ENCODE results near the gene DAPK1.

DAPK1 gene

DNA sequence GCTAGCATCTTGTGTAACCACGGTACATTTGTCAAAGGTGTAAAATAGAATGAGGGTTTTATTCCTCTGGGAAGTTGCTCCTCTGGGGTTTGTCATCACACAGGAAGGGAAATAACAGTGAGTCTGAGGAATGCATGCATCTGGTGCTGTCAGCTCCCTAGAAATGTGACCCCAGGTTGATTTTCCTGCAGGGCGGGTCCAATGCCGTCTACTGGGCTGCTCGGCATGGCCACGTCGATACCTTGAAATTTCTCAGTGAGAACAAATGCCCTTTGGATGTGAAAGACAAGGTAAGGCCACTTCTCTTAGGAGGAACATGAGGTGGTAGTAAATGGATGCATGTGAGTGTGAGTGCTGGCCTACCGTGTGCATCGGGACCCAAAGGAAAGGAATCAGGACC lies 149.4 kb downstream of the DAPK1 start:
- no peak for DNase-seq (ENCODE audit: low read depth)

DNA sequence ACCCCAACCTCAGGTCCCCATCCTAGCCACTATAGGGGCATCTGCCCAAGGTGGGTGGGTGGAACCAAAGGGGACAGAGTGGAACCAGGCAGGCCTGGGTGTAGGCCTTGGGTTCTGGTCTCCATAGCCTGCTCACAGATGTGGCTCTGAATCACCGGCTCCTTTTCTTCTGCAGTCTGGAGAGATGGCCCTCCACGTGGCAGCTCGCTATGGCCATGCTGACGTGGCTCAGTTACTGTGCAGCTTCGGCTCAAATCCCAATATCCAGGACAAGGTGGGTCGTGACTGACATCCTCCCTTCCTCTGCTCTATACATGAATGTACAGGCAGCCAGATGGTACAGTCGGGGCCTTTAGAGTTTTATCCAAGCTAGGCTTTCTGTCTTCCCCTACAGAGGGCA lies 150.9 kb downstream of the DAPK1 start:
- no peak for DNase-seq (ENCODE audit: low read depth)

DNA sequence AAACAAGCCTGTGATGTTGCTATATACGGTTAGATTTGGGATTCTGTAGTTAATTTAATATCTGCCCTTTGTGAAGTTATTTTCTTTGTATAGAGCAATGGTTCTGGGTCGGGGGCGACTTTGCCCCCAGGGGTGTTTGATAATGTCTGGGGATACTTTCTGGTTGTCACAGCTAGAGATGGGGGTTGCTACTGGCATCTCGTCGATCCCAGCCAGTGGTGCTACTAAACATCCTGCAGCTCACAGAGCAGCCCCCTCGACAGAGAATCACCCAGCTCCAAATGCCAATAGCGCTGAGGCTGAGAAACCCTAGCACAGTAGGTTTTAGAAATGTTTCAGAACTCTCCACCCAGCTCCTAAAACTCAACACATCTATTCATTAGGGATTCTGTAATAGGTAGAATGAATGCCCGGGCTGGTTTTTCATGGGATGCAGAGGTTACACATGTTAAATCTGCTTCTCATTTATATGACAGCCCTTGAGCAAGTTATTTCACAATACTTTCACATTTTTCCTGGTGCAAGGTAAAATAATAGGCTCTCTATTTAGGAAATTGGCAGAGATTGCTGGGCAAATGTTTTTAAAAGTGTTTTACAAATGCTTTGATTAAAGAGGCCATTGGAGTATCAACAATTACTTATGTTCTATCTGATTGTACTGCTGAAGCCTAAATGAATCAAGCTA lies 153.1 kb downstream of the DAPK1 start:
- DNase-seq (ENCODE audit: low read depth): no peak

DNA sequence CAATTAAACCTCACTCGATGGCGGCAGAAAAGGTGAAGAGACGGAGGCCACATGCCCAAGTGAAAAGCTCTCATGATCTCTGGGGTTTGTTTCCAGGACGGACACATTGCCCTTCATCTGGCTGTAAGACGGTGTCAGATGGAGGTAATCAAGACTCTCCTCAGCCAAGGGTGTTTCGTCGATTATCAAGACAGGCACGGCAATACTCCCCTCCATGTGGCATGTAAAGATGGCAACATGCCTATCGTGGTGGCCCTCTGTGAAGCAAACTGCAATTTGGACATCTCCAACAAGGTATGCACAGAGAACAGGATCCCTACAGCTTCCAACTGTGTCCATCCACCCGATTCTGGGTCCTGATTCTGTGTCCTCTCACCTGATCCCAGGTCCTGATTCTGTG lies 153.8 kb downstream of the DAPK1 start:
- DNase-seq (ENCODE audit: low read depth): no peak

DNA sequence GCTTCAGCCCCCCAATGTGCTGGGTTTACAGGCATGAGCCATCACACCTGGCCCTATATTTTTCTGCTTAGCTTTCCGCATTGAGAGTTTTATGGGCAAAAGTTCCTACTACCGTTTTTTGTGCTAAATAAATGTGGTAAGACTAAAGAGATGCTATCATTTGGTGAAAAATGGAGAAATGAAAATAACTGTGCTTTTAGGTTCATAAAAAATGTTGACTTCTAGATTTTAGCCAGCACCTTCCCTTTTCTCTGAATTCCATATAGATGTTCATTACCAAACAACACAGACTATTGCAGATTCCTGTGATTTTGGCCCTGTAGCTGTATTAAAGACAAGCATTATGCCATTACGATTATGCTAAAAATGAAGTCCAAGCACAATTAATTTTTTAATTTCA lies 156.3 kb downstream of the DAPK1 start:
- no peak for DNase-seq (ENCODE audit: low read depth)

DNA sequence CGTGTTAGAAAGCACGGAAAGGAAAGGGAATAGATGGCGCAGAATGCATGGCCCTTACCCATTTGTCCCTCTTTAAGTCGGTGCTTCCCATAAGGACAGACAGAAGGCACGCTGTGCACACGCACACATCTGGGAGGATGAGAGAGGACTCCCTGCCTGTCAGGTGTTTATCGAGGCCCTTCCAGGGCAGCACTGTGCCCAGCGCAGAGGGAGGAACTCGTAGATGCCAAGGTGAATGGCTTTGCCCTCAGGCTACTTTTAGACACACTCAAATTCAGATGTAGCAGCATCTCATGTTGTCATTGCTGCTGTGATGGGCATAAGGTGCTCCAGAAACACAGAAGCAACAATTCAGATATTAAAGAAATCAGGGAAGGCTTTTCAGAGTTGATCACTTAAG lies 158.1 kb downstream of the DAPK1 start:
- no peak for DNase-seq (ENCODE audit: low read depth)

DNA sequence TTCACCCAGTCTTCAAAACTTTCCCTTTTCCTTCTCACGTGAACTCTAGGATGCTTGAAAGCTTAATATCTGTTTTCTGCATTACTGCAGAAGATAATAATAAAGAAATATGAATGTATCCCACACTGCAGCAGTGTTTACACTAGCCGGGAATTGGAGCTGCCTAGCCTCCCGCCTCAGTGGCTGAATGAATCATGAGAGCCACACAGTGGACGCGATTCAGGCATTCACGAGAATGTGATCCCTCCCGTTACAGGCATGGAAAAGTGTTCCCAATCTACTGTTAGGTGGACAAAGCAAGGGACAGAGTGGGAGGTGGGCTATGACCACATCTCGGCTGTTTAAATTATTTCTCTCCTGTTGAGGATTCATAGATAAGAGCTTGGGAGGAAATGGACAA lies 158.8 kb downstream of the DAPK1 start:
- no peak for DNase-seq (ENCODE audit: low read depth)

DNA sequence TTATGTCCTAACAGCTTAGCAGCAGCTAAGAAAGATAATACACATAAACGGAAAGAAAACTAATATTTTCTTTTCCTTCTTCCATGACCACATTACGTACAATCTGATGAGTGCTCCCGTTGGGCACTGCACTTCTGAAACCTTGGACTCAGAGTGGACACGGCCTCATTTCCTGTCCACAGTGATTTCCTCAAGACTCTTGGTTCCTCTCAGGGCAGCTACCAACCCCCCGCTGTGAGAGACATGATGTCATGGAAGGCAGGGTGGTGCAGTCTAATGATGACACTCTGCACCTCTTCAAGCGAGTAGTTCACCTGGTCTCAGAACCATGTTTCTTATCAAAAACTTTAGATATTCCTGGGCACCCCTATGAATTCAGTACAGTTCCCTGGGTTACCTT lies 159.5 kb downstream of the DAPK1 start:
- no peak for DNase-seq (ENCODE audit: low read depth)

DNA sequence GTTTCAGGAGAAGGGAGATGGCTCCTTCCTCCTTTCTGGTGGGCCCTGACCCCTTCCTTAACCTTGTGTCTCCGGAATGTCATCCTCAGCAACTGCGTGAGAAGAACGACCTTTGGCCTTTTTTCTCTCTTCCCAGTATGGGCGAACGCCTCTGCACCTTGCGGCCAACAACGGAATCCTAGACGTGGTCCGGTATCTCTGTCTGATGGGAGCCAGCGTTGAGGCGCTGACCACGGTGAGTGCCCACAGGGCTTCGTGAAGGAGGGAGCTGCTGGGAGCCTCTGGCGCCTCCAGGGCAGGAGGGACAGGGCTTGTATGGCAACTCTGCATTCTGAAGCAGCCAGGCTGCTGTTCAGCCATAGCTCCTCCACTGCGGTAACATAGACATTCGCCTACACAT lies 160.2 kb downstream of the DAPK1 start:
- no peak for DNase-seq (ENCODE audit: low read depth)

DNA sequence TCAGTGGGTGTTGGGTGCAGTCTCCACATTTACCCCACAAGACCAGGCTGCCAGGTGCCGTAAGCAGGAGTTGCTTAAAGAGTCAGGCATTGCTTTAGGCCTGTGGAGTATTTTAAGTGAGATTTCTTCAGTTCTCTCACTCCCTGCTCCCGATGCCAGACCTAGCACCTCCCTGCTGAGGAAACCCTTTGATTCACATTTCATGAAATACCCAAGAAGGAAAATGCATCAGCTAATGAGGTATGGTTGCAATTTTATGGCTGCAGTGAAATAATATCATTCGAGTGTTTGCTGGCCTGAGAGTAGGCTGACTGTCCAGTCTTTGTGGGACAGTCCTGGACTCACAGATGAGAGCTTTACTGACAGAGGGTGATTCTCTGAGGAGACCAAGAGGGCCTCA lies 160.8 kb downstream of the DAPK1 start:
- DNase-seq (ENCODE audit: low read depth): no peak

DNA sequence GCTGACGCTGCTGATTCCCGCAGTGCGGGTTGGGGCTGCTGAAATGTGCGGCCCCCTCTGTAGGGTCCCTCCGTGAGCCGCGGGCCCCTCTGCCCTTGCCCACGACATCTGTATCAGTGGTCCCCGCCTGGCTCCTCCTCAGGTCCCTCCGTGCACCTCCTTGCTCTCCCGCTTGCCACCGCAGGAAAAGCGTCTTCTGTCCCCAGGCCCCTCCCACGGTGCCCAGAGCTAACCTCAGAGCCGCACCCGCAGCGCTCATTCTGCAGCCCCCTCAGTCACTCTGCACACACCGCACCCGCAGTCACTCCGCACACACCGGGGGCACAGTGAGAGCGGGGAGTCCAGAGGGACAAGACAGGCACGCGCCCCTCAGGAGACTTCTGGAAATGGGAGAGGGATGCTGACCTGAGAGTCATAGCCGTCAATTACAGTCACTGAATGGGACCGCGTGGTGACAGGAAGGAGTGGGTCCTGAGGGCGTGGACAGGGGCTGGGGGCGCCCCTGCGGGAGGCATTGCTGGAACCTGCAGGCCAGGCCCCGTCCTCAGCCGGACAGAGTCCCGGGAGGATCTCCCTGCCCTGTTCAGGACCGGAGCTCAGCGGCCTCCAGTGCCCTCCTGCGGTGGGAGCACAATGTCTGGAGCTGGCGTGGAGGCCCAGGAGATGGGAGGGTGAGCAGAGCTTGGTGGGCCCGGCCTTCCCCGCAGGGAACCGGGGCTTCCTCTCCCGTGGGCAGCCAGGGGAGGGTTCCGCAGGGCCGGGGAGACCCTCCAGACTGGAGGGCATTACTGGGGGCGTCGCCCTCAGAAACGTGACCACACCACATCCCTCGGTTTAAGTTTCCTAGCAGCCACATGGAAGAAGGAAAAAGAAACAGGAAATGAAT lies 162.1 kb downstream of the DAPK1 start:
- no peak for DNase-seq (ENCODE audit: low read depth)

DNA sequence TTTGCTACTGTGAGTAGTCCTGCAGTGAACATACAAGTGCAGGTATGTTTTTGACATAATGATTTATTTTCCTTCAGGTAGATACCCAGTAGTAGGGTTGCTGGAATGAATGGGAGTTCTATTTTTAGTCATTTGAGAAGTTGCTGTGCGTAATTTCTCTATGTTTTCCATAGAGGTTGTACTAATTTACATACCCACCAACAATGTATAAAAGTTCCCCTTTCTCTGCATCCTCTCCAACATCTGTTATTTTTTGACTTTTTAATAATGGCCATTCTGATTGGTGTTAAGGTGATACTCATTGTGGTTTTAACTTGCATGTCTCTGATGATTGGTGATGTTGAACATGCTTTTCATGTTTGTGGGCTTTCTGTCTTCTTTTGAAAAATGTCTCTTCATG lies 163.6 kb downstream of the DAPK1 start:
- no peak for DNase-seq (ENCODE audit: low read depth)

DNA sequence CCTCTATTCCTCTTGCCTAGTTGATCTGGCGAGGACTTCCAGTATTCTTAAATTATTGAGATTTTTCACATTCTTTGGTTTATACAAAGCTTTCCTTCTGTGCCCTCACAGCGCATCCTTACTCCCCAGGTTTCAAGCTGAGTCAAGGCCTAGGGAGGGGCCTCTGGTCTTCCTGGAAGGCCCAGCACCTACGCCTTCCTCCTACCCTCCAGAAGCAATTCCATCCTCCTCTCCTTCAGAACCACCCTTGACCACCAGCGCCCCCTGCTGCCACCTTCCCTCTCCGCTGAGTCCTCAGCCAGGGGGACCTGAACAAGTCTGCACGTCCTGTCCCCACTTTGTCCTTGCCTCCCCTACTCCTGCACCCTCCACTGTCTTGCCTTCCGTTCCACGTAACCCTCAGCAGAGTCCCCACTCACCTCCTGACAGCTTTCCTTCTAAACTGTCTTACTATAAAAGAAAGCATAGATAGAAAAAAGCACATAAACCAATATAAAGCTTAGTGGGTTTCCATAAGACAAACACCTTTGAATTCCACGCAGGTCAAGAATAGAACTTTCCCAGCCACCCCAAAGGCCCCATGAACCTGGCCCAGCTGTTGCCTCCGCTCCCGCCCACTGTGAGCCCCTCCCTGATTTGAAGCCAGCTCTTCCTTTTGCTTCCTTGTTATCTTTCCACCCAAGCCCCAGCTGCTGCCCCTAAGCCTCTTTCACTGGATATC lies 165.3 kb downstream of the DAPK1 start:
- no peak for DNase-seq (ENCODE audit: low read depth)

DNA sequence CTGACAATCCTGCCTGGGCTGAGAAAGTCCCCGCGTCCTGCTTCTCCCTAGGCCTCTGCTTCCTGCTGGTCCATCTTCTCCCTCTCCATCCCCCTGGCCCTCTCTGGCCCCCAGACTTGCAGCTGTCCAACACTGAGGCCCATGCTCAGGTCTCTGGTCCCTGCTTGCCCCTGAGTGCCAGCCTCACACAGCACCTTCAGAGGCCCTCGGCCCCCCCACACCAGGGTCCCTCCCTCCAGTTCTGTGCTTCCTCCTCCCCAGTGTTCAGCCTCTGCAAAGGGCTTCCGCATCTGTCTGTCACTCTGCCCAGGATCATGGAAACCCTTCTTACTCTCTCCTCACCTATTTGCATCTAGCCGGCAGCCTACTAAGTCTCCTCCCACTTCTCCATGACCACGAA lies 165.9 kb downstream of the DAPK1 start:
- DNase-seq (ENCODE audit: low read depth): no peak

DNA sequence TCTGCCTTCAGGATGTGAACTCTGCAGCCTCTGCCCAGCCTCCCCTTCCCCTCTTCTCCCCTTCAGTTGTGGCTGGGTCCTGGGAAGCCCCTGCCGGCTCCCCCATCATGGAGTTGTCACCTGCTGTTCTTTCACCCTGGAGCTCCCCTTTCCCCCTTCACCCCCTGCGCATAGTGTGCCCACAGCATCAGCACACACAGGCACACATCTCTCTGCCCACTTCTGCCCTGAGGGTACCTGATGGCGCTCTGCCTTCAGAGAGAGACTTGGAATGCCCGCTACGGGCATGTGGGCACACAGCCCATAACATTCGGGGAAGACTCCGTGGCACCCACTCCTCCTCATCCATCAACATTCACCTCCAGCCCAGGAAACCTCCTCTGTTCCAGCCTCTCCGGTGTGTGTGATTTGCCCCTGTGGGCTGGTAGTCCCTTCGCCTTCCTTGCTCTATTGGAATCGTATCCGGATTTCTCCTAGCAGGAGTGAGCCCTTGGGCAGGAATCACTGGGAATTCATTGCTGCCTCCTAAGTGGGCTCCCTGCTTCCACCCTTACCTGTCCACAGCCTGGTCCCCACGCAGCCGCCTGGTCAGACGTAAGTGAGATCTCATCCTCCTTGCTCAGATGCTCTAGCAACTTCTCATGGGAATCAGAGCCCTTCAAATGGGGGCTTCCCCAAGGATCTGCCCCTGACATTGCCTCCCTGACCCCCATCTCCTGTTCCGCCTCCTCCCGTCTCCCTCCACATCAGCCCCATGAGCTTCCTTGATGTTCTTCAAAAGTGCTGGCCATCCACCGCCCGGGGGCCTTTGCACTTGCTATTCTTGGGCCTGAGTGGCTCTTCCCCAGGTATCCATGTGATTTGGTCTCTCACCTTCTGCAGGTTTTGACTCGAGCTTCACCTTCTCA lies 166.7 kb downstream of the DAPK1 start:
- DNase-seq (ENCODE audit: low read depth): no peak

DNA sequence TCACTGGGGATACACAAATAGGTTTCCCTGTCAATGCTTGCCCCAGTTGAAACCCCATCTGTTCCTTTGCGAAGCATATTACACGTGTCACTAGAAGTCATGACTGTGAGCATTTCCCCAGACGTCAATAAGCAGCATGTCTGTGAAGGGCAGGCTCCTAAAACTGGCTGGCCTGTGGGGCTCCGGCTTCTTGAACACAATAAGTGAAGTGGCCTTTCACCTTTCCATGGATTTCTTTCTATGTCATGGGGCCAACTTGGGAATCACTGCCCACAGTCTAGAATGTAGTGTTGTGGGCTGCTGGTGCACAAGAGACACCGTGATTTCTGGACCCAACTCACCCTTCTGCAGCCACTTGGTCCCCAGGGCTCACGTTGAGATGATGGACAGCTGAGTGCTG lies 167.8 kb downstream of the DAPK1 start:
- no peak for DNase-seq (ENCODE audit: low read depth)

DNA sequence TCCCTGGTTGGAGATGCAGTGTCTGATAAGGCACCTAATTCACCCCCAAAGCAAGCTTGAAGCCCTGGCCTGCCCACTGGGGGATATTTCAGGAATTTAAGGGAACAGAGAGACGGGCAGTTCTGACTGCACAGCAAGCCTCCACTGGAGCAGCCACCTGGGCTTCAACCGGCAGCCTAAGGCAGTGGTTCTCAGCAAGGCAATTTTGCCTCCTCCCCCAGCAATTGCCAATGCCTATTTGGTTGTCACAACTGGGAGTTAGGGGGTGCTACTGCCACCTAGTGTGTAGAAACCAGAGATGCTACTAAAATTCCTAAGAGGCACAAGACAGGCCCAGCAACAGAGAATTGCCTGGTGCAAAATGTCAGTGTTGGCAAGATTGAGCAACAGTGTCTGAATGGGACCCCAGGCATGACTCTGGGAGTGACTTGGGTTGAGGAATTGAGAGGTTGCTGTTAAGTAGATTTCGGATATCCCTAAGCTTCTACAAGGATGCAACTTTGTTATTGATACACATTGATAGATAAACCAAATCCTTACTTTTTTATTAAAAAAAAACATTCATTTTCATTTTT lies 169.6 kb downstream of the DAPK1 start:
- no peak for DNase-seq (ENCODE audit: low read depth)

DNA sequence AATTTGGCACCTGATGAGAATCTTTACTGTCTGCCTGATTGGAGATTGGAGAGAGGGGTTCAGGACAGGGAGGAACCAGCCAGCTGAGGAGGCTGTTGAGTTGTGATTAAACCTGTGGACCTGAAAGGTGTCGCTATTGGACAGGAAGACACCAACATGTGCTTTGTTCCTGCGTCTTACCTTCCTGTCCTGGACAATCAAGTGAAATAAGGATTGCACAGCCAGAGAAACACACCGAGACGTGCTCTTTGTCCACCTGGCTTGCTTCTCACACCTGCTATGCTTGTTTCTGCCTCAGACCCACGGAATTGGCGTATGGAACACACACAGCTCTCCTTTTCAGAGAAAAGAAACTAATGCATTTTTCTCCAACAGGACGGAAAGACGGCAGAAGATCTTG lies 170.6 kb downstream of the DAPK1 start:
- no peak for DNase-seq (ENCODE audit: low read depth)

DNA sequence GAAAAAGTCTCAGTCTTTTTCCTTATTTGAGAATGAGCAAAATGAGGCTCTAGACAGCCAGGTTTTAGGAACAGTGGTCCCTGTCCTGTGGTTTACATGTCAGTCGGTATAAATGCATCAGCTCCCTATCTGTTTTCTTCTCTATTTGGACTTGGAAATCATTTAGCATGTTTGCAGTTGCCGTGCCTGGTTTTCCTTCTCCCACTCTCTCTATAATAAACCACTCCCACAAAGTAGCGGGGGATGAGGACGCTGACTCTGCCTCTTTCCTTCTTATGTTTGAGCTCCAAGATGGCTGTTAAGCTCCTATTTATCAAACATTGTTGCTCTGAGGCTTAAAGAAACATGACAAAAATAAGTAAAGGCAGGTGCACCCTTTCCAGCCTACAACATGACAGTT lies 171.1 kb downstream of the DAPK1 start:
- DNase-seq (ENCODE audit: low read depth): no peak

DNA sequence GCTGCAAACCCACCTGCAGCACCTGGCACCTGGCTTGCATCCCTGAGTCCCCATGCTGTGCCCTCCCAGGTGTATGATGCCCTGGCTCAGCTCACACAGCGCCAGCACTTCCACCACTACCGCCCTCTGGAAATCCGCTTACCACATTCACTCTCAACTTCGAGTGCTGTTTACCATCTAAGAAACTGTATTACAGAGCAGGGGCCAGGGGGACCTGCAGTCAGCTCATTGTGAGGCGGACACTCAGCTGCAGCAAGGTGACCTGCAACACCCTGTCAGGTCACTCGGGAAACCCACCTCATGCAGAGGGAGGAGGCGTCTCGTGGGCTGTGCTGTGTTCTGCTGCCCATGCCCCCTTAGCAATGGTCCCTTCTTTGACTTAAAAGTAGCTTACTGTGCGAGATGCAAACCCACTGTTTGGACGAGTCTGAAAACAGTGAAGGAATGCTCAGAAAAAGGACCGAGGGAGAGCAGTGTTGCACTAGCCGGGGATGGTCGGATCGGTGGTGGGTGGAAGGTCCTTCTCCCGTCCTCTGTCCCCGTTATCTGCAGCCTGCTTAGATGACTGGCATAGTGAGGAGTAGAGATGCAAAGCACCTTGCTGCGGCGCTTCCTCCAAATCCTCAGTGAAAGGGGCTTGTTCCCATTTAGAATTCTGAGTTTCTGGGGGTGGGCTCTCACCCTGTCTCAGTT lies 173.1 kb downstream of the DAPK1 start:
- DNase-seq (ENCODE audit: low read depth): no peak

DNA sequence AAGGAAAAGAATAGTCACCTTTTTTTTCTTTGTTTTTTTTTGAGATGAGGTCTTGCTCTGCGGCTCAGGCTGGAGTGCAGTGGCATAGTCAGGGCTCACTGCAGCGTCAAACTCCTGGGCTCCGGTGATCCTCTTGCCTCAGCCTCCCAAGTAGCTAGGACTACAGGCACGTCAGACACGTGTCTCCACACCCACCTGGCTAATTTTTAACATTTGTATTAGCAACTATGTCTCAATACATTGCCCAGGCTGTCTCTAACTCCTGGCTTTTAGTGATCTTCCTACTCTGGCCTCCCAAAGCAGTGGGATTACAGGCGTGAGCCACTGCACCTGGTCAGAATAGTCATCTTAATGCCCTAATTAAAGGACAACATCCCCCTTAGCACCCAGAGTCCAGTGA lies 173.8 kb downstream of the DAPK1 start:
- DNase-seq (ENCODE audit: low read depth): no peak
